HG02870 (cell line): ENCODE measurements around the gene ULK1.

ENCODE experiments used
- ATAC-seq: cut with Tn5 transposase; IDR thresholded peaks from one replicate; pipeline ENCODE4 v1.9.1; 2021; ENCODE audit warnings: mild to moderate bottlenecking, moderate library complexity; ENCODE audit not compliant: unreplicated experiment

The ULK1 gene

DNA sequence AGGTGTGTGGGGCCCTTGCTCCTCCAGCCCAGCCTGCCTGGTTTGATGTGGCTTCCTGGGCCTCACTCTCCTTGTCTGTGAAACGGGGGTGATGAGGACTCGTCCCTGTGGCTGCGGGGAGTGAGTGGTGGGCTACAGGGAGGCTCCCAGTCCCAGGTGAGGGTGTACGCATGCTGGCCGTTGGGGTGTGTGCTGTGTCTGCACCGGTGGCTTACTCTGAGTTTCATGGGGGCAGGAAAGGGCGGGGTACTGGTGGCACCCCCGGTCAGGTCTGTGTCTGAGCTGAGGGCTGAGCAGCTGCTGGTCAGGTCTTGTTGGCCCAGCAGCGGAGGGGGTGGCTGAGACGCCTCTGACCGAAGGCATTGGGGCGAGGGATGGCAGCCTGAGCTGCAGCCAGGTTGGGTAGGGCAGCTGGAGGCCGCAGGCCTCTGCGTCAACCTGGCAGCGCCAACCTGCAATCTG, 11.2 kb downstream of the ULK1 start:
- ATAC-seq: no peak

DNA sequence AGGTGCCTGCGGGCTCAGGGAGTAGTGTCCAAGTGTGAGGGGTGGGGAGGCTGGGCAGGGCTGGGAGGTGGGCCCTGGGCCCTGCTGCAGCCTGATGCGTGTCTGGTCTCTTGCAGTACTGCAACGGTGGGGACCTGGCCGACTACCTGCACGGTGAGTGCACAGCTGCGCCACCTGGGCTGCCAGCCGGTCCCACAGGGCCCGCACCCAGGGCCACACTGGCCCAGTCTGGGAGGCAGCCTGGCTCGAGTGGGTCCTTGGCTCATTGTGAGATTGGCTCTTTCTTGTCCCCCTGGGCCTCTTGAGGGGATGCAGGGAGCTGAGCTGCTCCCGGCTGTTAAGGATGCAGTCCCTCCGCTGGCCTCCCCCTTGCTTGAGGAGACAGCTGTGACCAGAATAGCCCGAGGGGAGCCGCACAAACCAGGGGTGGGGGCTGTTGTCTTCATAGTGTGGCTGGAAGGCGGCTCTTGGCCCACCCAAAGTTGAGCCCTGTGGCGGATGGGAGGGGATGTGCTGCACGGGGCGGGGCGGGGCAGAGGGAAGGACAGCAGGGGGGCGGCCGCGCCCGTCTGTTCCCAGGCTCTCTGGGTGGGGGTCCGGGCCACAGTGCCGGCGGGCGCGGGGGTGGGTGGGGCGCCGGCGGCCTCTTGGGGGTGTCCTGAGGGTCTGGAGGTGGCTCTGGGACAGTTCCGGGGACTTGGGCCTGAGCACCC, 13.1 kb downstream of the ULK1 start:
- ATAC-seq: no peak

DNA sequence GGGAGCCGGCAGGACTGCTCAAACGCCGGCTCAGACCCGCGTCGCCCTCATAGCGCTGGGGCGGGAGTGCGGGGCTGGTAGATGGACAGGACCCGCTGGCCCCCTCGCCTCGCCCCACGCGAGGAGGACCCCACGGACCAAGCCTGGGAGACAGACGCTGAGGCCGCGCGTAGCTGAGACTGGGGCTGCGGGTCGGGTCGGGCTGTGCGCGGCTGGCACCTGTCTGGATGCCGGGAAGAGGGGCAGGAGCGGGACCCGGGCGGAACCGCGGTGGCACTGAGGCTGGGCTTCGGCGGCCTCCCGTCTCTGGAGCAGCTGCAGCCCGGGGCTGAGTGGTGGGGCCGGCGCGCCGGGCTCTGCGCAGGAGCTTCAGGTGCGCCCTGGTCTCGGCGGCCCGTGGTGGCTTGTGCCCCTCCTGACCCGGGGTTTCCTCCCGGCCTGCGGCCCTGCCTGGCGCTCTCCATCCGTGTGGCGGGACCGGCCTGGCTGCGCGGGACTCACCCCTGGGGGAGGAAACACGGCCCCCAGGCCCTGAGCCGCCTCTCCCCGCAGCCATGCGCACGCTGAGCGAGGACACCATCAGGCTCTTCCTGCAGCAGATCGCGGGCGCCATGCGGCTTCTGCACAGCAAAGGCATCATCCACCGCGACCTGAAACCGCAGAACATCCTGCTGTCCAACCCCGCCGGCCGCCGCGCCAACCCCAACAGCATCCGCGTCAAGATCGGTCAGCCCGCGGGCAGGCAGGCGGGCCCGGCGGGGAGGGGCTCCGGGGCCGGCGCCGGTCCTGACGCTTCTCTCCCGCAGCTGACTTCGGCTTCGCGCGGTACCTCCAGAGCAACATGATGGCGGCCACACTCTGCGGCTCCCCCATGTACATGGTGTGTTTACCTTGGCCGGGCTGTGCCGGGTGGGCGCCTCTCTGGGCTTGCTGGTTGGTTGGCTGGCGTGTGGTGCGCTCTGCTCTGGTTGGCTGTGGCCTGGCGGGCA, 14.0 kb downstream of the ULK1 start:
- ATAC-seq: no peak

DNA sequence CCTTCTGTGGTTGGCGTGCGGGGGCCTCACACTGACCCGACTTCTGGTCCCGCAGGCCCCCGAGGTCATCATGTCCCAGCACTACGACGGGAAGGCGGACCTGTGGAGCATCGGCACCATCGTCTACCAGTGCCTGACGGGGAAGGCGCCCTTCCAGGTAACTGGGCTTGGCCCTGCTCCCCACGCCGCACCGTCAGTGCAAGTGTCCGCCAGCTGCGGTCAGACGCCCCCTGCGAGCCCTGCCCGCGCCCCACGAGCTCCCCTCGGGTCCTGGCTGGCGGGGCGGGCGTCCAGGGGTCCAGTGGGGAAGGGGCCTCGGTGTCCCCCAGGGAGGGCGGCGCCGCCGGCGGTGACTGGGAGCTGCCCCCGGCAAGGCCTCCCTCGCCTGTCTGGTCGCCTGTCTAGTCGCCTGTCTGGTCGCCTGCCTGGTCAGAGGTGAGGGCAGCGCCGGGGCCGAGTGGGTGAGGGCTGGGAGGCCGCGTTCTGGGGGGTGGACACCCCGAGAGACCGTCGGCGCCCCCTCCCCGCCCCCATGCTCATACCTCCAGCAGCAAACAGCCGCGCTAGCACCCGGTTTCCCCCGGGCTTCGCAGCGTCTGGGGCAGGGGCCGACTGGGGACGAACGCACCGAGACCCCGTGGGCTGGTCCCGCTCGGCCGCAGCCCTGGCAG, 14.8 kb downstream of the ULK1 start:
- ATAC-seq: no peak

GRCh38 chr12:131909752-131910219, 15.4 kb downstream of the ULK1 start:
- ATAC-seq: no peak

DNA sequence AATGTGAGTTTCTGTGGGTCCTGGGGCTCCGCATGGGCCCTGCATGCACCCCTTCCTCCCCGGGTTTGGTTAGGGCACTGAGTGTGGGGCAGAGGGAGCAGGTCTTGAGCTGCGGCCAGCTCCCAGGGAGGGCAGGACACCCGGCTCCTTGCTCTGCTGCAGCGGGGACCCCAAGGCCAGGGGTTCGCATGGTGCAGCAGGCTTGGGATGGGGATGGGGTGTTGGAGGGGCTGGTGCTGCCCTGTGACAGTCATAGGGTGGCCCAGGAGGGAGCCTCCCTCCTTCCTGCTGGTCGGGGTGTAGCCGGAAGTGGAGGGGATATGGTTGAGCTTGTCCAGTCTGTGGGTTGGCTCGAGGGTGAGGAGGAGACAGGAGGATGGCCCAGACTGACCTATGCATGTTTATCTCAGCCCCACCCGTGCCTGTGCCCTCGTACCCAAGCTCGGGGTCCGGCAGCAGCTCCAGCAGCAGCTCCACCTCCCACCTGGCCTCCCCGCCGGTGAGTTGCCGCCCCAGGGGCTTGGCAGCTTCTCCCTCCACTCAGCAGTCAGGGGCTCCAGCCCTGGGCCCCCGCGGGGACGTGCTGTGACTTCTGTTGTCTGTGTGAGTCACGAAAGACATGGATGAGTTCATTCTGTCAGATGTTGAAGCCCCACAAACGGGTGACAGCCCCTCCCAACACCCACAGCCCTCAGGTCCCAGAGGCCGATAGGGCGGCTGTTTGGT, 16.0 kb downstream of the ULK1 start:
- no peak for ATAC-seq

GRCh38 chr12:131911028-131911650, 16.7 kb downstream of the ULK1 start:
- ATAC-seq: no peak

DNA sequence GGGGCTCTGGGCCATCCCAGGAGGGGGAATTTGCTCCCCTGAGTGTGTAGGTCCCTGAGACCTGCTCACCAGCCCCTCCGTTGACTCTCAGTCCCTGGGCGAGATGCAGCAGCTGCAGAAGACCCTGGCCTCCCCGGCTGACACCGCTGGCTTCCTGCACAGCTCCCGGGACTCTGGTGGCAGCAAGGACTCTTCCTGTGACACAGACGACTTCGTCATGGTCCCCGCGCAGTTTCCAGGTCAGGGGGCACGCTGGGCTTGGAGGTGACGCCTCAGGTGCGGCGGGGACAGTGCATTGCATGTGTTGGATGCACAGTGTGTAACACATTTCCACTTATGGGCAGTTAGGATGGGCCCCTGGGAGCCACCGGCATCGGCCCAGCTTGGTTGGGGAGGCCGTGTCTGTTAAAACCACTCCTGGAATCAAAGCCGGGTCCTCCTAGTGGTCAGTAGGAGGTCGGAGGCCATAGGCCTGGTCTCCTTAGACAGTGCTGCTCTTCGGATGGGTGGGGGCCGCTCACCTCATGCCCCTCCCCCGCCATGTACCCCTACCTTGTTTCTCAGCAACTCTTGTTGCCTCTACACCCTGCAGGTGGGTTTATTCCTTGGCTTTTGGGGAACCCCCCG, 17.5 kb downstream of the ULK1 start:
- no peak for ATAC-seq

- ATAC-seq: no peak
Observed at GRCh38 chr12:131912518-131913274, 18.3 kb downstream of the ULK1 start.

- ATAC-seq: no peak
Observed at GRCh38 chr12:131913666-131914065, 19.2 kb downstream of the ULK1 start.

GRCh38 chr12:131914179-131914702, 19.8 kb downstream of the ULK1 start:
- no peak for ATAC-seq

DNA sequence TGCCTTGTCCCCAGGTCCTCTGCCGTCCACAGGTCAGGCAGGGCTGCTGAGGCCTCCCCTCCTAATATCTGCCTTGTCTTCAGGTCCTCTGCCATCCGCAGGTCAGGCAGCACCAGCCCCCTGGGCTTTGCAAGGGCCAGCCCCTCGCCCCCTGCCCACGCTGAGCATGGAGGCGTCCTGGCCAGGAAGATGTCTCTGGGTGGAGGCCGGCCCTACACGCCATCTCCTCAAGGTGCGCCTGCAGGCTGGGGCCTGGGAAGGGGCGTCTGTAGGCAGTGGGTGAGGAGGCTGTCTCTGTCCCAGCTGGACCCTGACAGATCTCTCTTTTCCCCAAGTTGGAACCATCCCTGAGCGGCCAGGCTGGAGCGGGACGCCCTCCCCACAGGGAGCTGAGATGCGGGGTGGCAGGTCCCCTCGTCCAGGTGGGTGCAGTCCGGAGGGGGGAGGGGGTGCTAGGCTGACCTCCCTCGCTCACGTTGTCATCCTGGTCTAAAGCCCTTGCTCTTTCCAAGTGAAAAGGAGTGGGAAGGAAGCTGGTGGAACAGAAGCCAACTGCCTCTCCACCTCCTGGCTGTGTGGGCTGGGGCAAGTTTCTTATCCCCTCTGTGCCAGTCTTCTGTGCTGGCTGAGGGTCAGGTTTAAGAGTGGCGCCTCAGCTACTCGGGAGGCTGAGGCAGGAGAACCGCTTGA, 20.7 kb downstream of the ULK1 start:
- no peak for ATAC-seq

GRCh38 chr12:131915823-131916222, 21.4 kb downstream of the ULK1 start:
- no peak for ATAC-seq

DNA sequence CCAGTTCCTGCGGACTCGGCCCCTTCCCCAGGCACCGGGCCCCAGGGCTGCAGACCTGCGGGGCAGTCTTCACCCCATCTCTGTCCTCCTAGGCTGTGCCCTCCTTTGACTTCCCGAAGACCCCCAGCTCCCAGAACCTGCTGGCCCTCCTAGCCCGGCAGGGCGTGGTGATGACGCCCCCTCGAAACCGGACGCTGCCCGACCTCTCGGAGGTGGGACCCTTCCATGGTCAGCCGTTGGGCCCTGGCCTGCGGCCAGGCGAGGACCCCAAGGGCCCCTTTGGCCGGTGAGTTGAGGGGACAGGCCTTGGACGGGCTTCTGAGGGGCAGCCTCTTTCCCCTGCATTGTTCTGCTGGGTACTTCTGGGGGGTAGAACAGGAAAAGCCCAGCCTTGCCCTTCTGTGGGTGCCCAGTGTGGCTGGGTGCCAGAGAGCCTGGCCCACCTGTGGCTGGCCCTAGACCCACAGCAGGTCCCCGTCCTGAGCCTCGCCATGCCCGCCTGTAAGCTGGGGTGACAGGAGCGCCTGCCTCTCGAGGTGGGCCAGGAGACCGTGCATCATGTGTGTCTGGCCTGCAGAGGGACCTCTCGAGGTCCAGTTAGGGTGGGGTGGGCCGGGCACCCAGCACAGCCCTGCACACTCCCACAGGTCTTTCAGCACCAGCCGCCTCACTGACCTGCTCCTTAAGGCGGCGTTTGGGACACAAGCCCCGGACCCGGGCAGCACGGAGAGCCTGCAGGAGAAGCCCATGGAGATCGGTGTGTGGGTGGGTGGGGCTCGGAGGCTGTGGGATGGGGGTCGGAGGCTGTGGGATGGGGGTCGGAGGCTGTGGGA, 22.1 kb downstream of the ULK1 start:
- ATAC-seq: no peak

- no peak for ATAC-seq
Observed at GRCh38 chr12:131917139-131917710, 22.8 kb downstream of the ULK1 start.

DNA sequence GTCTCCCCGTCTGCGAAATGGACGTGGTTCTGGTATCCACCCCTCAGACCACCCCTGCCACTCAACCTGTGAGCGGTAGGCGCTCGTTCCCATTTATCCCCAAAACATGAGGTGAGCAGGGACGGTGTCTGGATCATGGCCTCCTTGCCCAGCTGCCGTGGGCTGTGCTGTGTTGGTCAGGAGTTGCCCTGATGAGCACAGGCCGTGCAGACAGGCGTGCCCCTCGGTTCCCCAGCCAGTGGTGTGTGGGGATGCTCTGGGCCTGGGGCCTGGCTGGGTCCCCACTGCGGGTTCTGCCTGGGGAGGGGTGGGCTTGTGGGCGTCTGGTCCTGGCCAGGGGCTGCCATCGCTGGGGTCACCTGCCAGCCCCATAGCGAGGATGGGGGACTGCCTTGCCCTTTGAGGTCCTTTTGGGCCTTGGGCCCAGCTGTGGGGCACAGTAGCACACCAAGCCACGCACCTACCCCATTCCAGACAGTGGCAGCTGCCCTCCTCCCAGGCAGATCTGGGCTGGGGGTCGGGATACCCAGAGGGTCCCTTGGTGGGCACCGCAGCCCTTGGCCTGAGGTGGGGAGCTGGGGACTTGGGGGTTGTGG, 23.4 kb downstream of the ULK1 start:
- no peak for ATAC-seq
